Activated CD4-positive, CD25-positive, alpha-beta regulatory T cell (primary cell): ENCODE measurements around the gene MYO6.

Experiments
- DNase-seq, 4 experiments: peaks; one replicate each; lab custom pipeline; 2025; lab: John Stamatoyannopoulos, UW

MYO6 gene

DNA sequence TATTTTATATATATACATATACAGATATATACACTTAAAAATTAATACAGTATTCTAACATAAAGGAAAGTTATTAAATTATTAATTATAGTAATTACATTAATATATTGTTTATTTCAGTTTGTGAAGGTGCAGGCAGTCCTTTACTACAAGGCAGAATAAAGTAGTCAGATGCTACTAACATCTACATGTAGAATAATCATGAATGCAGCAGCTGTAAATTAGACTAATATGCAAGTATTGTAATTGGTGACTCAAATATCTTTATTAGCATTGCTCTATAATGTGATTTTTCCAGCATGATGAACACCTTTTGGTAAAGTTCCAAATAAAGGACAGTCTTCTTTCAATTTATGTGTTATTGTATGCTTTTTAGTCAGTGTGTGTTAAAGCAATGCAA, 17.3 kb downstream of the MYO6 start:
- DNase-seq: no peak

DNA sequence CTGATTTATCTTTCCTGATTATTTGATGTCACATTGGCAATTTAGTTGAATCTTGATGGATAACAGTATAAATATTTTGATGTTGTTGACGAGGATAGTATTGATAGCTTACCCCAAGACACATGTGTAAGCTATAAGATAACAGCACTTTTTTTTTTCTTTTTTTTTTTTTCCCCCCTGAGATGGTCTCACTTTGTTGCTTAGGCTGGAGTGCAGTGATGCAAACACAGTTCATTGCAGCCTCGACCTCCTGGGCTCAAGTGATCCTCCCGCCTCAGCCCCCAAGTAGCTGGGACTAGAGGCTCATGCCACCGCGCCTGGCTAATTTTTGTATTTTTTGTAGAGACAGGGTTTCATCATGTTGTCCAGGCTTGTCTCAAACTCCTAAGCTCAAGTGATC, 21.8 kb downstream of the MYO6 start:
- no peak for DNase-seq

DNA sequence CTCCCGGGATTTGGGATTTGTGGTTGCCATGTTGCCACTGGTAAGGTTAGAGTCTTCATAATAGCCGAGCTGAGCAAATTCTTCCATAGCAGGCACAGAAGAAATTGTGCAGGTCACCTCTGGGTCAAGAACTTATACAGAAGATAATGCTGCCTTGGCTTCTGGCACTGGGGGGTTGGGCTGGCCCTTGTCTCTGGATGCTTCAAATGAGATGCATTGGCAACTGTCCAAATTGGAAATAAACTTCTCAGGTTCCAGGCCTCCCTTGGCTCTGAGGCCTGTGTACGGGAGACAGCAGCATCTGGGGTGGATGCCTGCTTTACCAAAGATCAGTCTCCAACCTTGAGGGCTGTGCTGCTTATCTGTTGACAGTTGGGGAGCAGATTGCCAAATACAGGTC, 26.2 kb downstream of the MYO6 start:
- no peak for DNase-seq

DNA sequence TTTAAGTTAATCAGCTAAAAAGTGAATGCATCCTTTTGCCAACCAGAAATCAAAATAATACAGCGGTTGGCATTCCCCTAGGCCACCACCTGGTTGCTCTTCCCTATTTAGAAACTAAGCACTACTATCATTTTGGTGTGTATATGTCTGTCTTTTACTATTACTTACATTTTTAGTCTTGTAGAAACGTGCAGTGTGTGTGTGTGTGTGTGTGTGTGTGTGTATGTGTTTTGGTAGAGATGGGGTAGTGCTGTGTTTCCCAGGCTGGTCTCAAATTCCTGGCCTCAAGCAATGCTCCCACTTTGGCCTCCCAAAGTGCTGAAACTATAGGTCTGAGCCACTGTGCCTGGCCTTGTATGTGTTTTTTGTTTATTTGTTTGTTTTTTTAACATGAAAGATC, 27.4 kb downstream of the MYO6 start:
- DNase-seq: no peak

DNA sequence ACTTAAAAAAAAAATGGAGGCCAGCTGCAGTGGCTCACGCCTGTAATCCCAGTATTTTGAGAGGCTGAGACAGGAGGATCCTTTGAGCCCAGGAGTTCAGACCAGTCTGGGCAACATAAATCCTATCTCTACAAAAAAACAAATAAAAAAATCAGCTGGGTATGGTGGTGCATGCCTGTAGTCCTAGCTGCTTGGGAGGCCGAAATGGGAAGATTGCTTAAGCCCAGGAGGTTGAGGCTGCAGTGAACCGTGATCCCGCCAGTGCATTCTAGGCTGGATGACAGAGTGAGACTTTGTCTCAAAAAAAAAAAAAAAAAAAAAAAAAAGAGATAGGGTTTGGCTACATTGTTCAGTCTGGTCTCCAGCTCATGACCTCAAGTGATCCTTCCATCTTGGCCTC, 29.7 kb downstream of the MYO6 start:
- DNase-seq: no peak

DNA sequence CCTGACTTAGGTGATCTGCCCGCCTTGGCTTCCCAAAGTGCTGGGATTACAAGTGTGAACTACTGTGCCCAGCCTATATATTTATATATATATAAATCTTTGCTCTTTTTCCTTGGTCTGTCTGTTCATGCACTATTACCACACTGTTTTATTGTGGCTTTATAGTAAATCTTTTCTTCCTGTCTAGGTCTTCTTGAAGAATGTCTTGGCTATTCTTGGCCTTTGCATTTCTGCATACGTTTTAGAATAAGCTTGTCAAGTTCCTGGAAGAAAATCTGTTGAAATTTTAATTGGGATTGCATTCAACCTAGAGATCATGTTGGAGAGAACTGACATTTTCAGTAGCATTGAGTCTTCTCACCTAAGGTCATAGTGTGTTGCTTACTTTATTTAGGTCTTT, 37.1 kb downstream of the MYO6 start:
- DNase-seq: no peak

DNA sequence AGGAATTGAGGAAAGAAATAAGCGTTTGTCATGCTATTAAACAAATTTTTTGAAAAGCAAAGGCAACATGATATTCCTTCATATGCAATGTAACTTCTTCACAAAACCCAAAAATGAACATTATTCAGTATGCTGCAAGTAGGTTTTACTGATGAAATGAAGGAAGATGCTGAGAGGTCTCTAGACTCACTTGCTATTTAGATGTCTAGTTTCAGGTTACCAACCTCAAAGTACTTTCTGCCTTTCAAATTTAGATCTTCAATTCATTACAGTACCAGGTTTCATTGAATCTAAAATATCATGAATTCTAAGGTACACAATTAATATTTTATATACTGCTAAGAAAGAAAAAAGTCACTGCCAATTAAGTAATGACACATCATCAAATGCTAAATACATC, 39.9 kb downstream of the MYO6 start:
- DNase-seq: no peak

DNA sequence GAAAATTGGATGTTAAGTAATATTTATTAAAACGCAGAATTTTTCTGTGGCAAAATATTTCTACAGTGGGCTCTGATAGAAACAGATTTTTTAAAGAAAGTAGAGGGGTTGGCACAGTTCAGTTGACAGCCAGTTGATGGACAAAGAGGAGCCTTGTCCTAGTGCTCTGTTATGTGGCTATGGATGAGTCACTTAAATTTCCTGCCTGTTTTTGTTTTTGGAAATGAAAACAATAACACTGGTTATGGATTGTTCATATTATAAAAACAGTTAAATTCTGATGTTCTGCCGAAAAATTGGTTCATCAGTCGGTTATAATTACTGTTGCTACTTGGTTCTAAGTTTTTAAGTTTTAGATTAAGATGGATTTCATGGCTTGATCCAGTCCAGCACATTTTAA, 42.8 kb downstream of the MYO6 start:
- DNase-seq: no peak

DNA sequence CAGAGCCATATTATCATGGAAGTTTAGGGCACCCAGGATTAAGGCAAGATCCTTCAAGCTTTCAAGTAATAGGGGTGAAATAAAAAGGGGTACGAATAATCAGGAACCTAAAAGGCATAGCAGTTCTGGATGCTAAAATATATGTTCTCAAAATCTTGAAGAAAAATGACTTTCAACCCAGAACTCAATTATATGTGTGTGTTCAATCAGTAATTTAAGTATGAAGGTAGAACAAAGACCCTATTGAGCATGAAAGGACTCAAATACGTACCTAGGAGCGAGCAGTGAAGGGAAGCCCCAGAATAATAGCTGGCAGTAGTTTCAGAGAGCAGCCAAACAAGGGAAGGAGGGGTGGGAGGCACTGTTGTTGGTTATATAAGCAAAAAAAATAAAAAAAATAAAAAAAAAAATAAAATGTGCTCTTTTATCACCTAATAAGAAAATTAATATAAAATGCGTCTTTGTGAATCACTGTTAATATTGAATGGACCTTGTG, 45.4 kb downstream of the MYO6 start:
- no peak for DNase-seq

DNA sequence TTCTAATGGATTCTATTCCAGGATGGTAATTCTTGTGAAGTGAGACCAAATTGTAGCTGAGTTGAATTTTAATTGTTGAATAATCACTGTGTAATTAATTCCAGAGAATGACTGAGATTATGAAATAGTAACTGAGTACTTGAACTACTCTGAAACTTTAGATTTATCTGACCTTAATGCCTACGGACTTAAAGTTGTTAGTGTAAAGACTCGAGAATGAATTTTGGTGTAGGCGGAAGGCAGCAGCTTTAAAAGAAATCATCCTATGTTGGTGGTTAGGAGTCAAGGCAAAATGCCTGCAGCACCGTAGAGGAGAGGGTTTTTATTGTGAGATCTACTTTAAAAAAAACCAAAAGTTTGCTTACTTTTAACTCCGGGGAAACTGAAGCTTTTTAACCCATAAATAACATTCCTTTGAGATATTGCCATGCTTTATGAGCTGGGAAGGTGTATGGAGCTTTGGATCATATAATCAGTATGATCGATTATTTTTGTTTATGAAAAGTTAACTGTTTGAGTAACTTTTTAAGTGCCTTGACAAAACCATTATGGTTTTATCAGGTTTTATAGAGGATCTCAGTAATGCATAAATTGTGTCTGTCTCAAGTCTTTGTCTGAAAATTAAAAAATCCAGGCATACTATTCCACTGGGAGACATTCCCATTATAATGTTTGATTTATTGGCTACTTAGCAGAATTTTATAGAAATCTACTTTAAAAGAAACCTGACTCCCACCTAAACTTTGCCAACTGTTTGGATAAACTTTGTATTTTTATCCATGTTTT, 46.1 kb downstream of the MYO6 start:
- DNase-seq: no peak

DNA sequence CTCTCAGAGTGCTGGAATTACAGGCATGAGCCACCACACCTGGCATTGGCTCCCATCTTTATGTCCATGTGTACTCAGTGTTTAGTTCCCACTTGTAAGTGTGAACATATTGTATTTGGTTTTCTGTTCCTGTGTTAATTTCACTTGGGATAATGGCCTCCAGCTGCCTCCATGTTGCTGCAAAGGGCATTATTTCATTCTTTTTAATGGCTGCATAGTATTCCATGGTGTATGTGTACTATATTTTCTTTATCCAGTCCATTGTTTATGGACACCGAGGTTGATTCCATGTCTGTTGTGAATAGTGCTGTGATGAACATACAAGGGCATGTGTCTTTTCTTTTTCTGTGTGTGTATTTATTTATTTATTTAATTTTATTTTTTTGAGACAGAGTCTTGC, 47.7 kb downstream of the MYO6 start:
- no peak for DNase-seq

DNA sequence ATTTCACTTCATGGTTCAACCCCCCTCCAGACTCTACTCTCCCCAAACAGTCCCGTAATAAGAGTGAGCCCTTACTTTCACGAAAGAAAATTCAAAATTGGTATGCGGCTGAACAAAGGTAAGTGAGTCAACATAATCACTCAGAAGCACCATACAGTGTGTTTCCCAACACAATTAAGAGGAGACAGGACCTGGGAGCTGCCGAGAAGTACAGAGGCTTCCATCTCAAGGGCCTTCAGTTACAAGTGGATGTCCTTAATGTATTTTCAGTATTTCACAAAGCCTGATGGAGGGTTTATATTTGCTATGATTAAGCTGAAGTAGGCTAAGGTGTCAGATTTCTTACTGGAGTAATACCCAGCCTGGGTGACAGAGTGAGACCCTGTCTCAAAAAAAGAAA, 51.1 kb downstream of the MYO6 start:
- DNase-seq: no peak

DNA sequence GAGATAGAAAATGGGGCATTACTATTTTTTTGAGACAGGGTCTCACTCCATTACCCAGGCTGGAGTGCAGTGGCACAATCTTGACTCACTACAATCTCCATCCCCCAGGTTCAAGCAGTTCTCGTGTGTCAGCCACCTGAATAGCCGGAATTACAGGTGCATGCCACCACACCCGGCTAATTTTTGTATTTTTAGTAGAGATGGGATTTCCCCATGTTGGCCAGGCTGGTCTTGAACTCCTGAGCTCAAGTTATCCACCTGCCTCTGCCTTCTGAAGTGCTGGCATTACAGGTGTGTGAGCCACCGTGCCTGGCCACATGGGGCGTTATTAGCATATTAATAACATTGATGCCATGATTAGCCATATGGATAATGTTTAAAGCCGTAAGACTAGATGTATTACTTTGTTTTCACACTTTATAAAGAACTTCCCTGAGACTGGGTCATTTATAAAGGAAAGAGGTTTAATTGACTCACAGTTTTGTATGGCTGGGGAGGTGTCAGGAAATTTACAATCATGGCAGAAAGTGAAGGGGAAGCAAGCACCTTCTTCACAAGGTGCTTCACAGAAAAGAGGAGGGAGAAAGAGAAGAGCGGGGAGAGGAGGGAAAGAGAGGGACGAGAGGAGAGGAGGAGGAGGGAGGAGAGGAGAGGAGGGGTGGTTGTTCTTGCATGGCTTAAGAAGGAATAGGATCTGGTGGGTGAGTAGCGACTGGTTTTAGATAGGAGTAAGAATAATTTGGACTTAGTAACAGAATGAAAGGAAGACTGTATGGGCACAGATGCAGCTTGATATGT, 51.9 kb downstream of the MYO6 start:
- no peak for DNase-seq

DNA sequence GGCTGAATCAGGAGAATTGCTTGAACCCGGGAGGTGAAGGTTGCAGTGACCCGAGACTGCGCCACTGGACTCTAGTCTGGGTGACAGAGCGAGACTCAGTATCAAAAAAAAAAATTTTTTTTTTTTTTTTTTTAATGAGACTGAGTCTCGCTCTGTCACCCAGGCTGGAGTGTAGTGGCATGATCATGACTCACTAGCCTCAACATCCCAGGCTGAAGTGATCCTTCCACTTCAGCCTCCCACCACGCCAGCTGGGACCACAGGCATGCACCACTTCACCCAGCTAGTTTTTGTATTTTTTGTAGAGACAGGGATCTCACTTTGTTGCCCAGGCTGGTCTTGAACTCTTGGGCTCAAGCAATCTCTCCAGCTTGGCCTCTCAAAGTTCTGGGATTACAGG, 53.3 kb downstream of the MYO6 start:
- DNase-seq: no peak

DNA sequence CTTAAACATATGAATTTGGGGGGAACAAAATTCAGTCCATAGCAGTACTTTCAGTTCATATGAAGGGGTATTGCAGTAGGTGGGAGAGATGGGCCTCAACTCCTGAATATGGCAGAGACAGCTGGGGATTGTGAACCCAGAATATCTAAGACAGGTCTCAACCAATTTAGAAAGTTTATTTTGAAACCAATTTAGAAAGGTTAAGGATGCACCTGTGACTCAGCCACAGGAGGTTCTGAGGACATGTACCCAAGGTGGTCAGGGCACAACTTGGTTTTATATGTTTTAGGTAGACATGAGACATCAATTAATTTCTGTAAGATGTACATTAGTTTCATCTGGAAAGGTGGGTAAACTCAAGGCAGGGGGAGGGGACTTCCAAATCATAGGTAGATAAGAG, 59.5 kb downstream of the MYO6 start:
- DNase-seq: no peak

DNA sequence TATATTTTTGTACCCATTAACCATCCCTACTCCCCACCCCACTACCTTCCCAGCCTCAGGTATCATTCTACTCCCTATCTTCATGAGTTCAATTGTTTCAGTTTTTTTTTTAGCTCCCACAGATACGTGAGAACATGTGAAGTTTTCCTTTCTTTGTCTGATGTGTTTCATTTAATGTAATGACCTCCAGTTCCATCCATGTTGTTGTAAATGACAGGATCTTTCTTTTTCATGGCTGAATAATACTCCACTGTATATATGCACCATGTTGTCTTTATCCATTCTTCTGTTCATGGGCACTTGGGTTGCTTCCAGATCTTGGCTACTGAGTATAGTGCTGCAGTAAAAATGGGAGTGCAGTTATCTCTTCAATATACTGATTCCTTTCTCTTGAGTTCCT, 63.5 kb downstream of the MYO6 start:
- DNase-seq: no peak

DNA sequence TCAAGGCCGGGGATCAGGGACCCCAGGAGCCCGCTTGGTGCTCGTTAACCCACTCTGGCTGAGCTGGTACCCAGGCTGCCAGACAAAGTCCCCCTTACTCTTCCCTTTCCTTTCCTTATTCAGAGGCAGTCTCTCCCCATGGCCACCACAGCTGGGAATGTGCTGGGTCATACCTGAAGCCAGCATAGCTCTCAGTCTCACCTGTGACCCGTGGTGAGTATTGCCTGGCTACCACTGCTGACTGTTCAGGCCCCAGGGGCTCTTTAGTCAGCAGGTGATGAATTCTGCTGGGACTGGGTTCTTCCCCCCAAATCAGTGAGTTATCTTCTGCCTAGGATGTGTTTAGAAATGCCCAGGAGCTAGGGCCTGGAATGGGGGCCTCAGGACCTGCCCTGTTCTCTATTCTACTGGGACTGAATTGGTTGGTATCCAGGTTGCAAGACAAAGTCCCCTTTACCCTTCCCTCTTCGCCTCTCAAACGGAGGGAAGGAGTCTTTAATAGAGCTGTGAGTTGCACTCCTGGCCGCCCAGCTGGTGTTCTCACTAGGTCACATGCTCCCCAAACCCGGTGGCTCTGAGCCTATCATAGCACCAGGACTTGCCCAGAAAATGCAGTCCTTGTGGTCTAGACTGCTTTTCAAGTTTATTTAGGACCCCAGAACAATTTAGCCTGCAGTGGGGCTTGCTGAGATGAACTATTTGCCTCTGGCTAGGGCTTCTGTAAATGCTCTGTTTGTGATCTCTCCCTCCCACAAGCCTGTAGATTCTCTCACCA, 64.6 kb downstream of the MYO6 start:
- no peak for DNase-seq

DNA sequence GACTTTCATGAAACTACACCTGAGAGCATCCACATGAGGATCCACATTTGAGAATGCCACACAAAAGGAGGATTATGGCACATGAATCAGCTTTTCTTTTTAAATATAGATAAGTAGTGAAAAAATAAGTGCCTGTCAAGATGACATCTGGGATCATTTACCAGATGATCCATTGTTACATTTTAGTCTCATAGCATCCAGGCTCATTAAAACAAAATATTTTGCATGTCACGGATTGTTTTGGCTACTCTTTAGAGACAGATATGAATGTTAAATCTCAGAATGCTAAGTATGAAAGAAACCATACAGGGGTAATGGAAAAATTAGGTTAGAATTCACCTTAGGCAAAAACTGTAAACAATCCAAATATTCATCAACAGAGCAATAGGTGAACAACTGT, 66.7 kb downstream of the MYO6 start:
- DNase-seq: no peak

DNA sequence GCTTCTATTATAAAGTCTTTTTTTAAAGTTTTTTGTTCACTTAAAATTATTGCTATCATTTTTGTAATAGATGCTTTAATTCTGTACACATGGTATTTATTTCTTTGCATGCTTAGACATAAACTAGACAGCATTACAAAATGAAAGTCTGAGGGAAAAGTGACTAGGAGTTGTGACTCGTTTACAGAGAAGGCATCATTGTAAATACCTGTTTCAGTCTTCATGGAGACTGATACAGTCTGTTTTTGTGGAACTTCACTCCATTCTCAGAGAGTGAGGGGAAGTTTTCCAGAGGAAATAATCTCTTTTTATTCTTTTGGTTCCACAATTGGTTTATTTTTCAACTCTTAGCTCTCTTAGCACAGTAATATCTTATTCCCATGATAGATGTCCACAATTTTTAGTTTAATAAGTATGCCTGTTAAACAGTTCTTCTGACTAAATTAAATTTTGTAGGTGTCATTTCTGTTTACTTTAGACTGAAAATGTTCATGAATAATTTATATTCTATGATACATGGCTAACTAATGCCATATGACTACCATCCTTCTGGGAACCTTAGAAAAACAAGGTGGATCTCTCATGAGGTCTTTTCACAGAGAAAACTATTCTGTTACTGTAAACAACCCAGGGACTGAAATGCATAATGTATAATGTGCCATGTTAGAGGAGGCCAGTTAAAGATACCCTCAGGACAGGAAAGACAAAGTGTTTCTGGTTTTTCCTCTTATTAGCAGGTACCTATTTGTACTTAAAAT, 69.2 kb downstream of the MYO6 start:
- no peak for DNase-seq

DNA sequence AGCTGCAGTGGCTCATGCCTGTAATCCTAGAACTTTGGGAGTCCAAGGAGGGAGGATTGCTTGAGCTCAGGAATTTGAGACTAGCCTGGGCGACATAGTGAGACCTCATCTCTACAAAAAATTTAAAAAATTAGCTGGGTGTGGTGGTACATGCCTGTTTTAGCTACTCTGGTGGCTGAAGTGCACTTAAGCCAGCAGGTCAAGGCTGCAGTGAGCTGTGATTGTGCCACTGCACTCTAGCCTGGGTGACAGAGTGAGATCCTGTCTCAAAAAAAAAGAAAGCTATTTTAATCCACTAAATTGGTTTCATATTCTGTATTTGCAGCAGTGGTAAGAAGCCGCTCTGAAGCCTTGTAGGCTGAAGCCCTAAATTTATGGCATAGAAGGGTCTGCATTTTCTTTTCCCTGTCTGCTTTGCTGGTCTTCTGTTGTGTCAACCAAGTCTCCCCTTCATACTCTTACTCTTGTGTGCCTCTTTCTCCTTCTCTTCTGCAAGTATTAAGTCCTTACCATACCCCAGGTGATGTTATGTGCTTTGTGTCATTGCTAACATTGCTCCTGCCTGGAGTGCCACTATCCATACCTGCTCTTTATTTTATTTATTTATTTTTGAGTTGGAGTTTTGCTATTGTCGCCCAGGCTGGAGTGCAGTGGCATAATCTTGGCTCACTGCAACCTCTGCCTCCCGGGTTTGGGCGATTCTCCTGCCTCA, 70.9 kb downstream of the MYO6 start:
- DNase-seq: no peak

DNA sequence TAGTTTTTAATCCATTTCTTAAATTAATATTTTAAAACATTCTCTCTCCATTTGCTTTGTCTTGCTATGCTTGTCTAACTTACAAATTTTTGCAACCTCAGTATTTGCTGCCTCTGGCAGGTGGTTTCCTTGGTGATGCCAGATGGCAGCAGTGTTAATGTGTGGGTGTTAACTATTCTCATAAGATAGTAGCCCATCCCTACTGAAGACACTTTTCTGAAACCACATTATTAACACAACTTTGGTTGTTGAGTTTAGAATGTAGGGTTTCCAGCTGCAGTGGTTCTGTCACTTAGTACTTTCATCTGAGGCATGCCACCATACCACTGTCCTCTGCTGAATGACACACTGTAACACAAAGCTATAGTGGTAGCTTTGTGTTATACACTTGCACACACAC, 75.1 kb downstream of the MYO6 start:
- DNase-seq: no peak
